A673 (cell line): ENCODE data around the gene PRSS3. TPM values are rescaled to one million over a fixed set of nuclear protein-coding genes. Genes with fewer than 3 reads are reported as not detected.

ENCODE experiments used
- BruUV-seq: library from RNA; stranded (reverse); fragments of 400-500 nt; replicated peaks from 2 replicates; lab custom pipeline; 2021; lab: Mats Ljungman, UMichigan
- CTCF ChIA-PET: fragments of 300-600 bp; sonication (Branson Sonifier 250); formaldehyde crosslinking; loops from one replicate; lab custom pipeline; 2022; ENCODE audit warnings: antibody characterized with exemption; lab: Charles Lee
- POLR2A ChIA-PET: fragments of 300-600 bp; sonication (Branson Sonifier 250); formaldehyde crosslinking; loops from one replicate; lab custom pipeline; 2022; ENCODE audit warnings: antibody characterized with exemption; ENCODE audit not compliant: low non-redundant PET; lab: Charles Lee
- DNase-seq: peaks from one replicate; pipeline ENCODE4 v3.0.0-alpha.2; 2015; ENCODE audit warnings: low spot score
- H3K27ac ChIP-seq: fragments of 200-600 bp; sonication (generic); 2 replicates; pipeline ENCODE4 v1.5.1; 2016; ENCODE audit warnings: mixed run types, low read depth, mild to moderate bottlenecking, mixed read lengths, antibody characterized with exemption, low read length; ENCODE audit not compliant: poor library complexity, severe bottlenecking
- H3K27me3 ChIP-seq: fragments of 200-600 bp; sonication (generic); replicated peaks from 2 replicates; pipeline ENCODE4 v1.6.1; 2017; ENCODE audit warnings: mixed run types, low read depth, mild to moderate bottlenecking, mixed read lengths, antibody characterized with exemption, low read length; ENCODE audit not compliant: insufficient read depth, poor library complexity
- H3K36me3 ChIP-seq: fragments of 200-600 bp; sonication (generic); 2 replicates; pipeline ENCODE4 v1.6.1; 2016; ENCODE audit warnings: mixed run types, mild to moderate bottlenecking, mixed read lengths, antibody characterized with exemption, low read length; ENCODE audit not compliant: insufficient read depth, poor library complexity, severe bottlenecking
- H3K4me1 ChIP-seq: fragments of 200-600 bp; sonication (generic); 2 replicates; pipeline ENCODE4 v1.6.1; 2017; ENCODE audit warnings: mixed run types, mild to moderate bottlenecking, mixed read lengths, antibody characterized with exemption, low read length; ENCODE audit not compliant: insufficient read depth, poor library complexity, severe bottlenecking
- H3K4me3 ChIP-seq: fragments of 200-600 bp; sonication (generic); 2 replicates; pipeline ENCODE4 v1.5.1; 2016; ENCODE audit warnings: low read depth, mixed run types, mild to moderate bottlenecking, mixed read lengths, low read length; ENCODE audit not compliant: poor library complexity, severe bottlenecking
- H3K9me3 ChIP-seq: fragments of 200-600 bp; sonication (generic); 2 replicates; pipeline ENCODE4 v1.6.1; 2016; ENCODE audit warnings: mixed run types, low read depth, mild to moderate bottlenecking, mixed read lengths, antibody characterized with exemption, low read length; ENCODE audit not compliant: poor library complexity, severe bottlenecking
- CTCF ChIP-seq: fragments of 300-800, 200-600 bp; sonication (generic); conservative IDR thresholded peaks from 2 replicates; pipeline ENCODE4 v1.5.1; 2017; ENCODE audit warnings: low read depth, mild to moderate bottlenecking, antibody characterized with exemption, low read length, moderate library complexity, mixed read lengths
- EZH2 ChIP-seq: fragments of 200-600 bp; sonication (generic); IDR thresholded peaks from 2 replicates; pipeline ENCODE4 v1.6.1; 2017; ENCODE audit warnings: borderline replicate concordance, low read depth, mild to moderate bottlenecking, mixed read lengths, antibody characterized with exemption, low read length; ENCODE audit not compliant: poor library complexity, severe bottlenecking
- intact Hi-C: fragments of 100-400 bp; cut with micrococcal nuclease; formaldehyde crosslinking; loops from one replicate; pipeline ENCODE4 v1.10.0; 2022; ENCODE audit not compliant: unreplicated experiment
- total RNA-seq: library from RNA; stranded (reverse); gene quantifications from 2 replicates; pipeline ENCODE4 v1.2.3, GENCODE V29; 2021

Gene PRSS3
- total RNA-seq, 1 experiment from 2014 or later: not detected

- Histone ChIP-seq H3K4me1 (peaks cover 28% of the 10 kb centered on the region), H3K36me3 (no peaks in the 10 kb centered on the region), H3K27me3 (no peaks in the 10 kb centered on the region), H3K9me3 (no peaks in the 10 kb centered on the region), H3K27ac (peak overlapping the region; percentile 98), H3K4me3 (no peak overlapping the region)
- POLR2A ChIA-PET: no interaction called here
- CTCF ChIA-PET: no interaction called here
- TF ChIP-seq CTCF (no peak), EZH2 (no peak)
- DNase-seq: no peak
- intact Hi-C loops: no loop called here
- no TSS peak for BruUV-seq
Measured at GRCh38 chr9:33815781-33816180, 20.4 kb downstream of the PRSS3 start.

- POLR2A ChIA-PET: interaction anchor here (0.6 kb wide), 1 partner anchor 251 kb away, joined by 5 read pairs; no protein-coding TSS in a partner anchor
- DNase-seq: peak; percentile 96
- Histone ChIP-seq H3K27ac (peak within 1 kb of the TSS; percentile 98), H3K4me3 (peak within 1 kb of the TSS; percentile 87), H3K9me3 (no peaks in the 10 kb centered on the region), H3K27me3 (no peaks in the 10 kb centered on the region), H3K36me3 (no peaks in the 10 kb centered on the region), H3K4me1 (peaks cover 33% of the 10 kb centered on the region)
- intact Hi-C loops: no loop called here
- CTCF ChIA-PET: no interaction called here
- no peak for TF ChIP-seq CTCF
- TF ChIP-seq EZH2: no peak
- TSS peak; percentile 86 for BruUV-seq
Measured at GRCh38 chr9:33816327-33817252, 21.2 kb downstream of the PRSS3 start, which contains the start of gene UBE2R2. UBE2R2 (plus strand) TSS chr9:33817160; CDS start chr9:33817758, 598 bp downstream.

- DNase-seq: peak; percentile 71
- Histone ChIP-seq H3K4me1 (peaks cover 33% of the 10 kb centered on the region), H3K27ac (peak overlapping the region; percentile 98), H3K9me3 (no peaks in the 10 kb centered on the region), H3K27me3 (no peaks in the 10 kb centered on the region), H3K4me3 (peak overlapping the region; percentile 87), H3K36me3 (no peaks in the 10 kb centered on the region)
- no TSS peak for BruUV-seq
- CTCF ChIA-PET: no interaction called here
- intact Hi-C loops: no loop called here
- POLR2A ChIA-PET: no interaction called here
- TF ChIP-seq EZH2: no peak
Measured at GRCh38 chr9:33817327-33818166, 22.2 kb downstream of the PRSS3 start.
